Measurements from ENCODE around the gene PRODH2. TPM values are rescaled to one million over a fixed set of nuclear protein-coding genes. Genes with fewer than 3 reads are reported as not detected.

Gene PRODH2
- total and polyA plus RNA-seq, 2 donors (not counting 3 experiments of a cell fraction or from before 2014, with no cell fraction given): not detected

- H3K4me2 ChIP-seq (ENCODE audit: insufficient read depth, low read length): no peak overlapping the region
- FAIRE-seq: no peak
- no peaks in the 10 kb centered on the region for H4K20me1 ChIP-seq (replicated peaks; ENCODE audit: control insufficient read depth, extremely low read depth, insufficient read depth, low read length)
- DNase-seq (ENCODE audit: low read depth, low spot score): no peak
- no peaks in the 10 kb centered on the region for H3K27me3 ChIP-seq (ENCODE audit: control insufficient read depth in 2 of 2, insufficient read depth in 2 of 2, low read length in 2 of 2)
- H3K9ac ChIP-seq (replicated peaks; ENCODE audit: extremely low read depth, insufficient read depth, low read length): no peak overlapping the region
- dilution Hi-C loops (cut with MboI; ENCODE audit: extremely low pct_ligation_motif_present, low sequenced_read_pairs) (no loop called here), intact Hi-C loops (cut with micrococcal nuclease) (no loop called here)
- H3K4me1 ChIP-seq (ENCODE audit: control insufficient read depth, extremely low read depth, insufficient read depth, low read length): peaks cover 22% of the 10 kb centered on the region
- no peak overlapping the region for H3K27ac ChIP-seq (ENCODE audit: insufficient read depth, low read depth, low read length)
- no peaks in the 10 kb centered on the region for H3K9me3 ChIP-seq (replicated peaks; ENCODE audit: control insufficient read depth, insufficient read depth, low read length)
- H2AFZ ChIP-seq (ENCODE audit: low read depth, low read length): no peak overlapping the region
- peaks cover 3 to 7% of the 10 kb centered on the region in 2 experiments for H3K36me3 ChIP-seq (ENCODE audit: control insufficient read depth in 2 of 2, extremely low read depth in 1 of 2, insufficient read depth in 2 of 2, low read length in 2 of 2)
- H3K4me3 ChIP-seq (replicated peaks in 1 of 3; ENCODE audit: insufficient read depth in 1 of 3, low read depth in 1 of 3, low read length in 3 of 3): no peak overlapping the region
- POLR2A ChIA-PET: no interaction called here
- H3K79me2 ChIP-seq (ENCODE audit: control insufficient read depth, insufficient read depth, low read length): peaks cover 14% of the 10 kb centered on the region
- no TSS peak for BruUV-seq (replicated peaks)
- CTCF ChIA-PET: no interaction called here
- TF ChIP-seq JUN (IDR thresholded peaks at IDR 0.05; ENCODE audit: borderline replicate concordance, insufficient read depth, insufficient read length, low read depth) (no peak), MAX (IDR thresholded peaks at IDR 0.05; ENCODE audit: insufficient read depth, insufficient read length) (no peak), POLR2A (IDR thresholded peaks at IDR 0.05; ENCODE audit: low read depth, low read length) (no peak), POLR2AphosphoS5 (IDR thresholded peaks at IDR 0.05; ENCODE audit: insufficient read depth, low read depth, low read length) (no peak), CTCF (IDR thresholded peaks at IDR 0.05; ENCODE audit: extremely low read depth in 1 of 2, insufficient read depth in 1 of 2, low read depth in 1 of 2, low read length in 2 of 2) (no peak), MYC (IDR thresholded peaks at IDR 0.05; ENCODE audit: low read depth, low read length) (no peak), FOS (IDR thresholded peaks at IDR 0.05; ENCODE audit: borderline replicate concordance, insufficient read depth, low read length) (no peak), GATA2 (IDR thresholded peaks at IDR 0.05; ENCODE audit: insufficient read depth, insufficient read length, low read depth, low read length) (no peak), EZH2 (IDR thresholded peaks at IDR 0.05; ENCODE audit: borderline replicate concordance, low read depth, low read length, severe bottlenecking) (no peak)
- H3K9me1 ChIP-seq (replicated peaks; ENCODE audit: control insufficient read depth, extremely low read depth, insufficient read depth, low read length): no peaks in the 10 kb centered on the region
These were observed 51.8 kb downstream of the PRODH2 start for GRCh38 chr19:35760711-35761349.

Measured in endothelial cell of umbilical vein (primary cell).